NK-92 (cell line): ENCODE data around the gene CPNE8.

Experiments
- DNase-seq: peaks from one replicate; lab custom pipeline; 2025; ENCODE audit not compliant: unreplicated experiment; lab: John Stamatoyannopoulos, UW

The CPNE8 gene

GRCh38 chr12:38898001-38898684, 7.2 kb downstream of the CPNE8 start:
- no peak for DNase-seq

DNA sequence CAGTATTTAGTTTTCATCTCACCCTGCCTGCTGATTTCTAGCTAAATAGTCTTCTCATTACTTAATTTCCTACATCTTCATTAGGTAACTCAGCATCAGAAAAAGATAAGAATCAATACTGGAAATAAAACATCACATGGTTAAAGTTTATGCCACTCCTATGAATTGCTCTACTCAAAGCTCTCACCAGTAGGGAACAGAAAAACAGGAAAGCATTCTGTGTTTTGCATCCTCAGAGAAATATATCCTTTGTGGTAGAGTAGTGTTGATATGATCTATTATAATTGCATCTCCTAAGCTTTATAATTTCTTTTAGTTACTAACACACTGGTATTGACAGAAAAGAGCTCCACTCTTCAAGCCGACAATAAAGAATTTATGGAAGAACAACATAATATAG, 9.9 kb downstream of the CPNE8 start:
- no peak for DNase-seq

DNA sequence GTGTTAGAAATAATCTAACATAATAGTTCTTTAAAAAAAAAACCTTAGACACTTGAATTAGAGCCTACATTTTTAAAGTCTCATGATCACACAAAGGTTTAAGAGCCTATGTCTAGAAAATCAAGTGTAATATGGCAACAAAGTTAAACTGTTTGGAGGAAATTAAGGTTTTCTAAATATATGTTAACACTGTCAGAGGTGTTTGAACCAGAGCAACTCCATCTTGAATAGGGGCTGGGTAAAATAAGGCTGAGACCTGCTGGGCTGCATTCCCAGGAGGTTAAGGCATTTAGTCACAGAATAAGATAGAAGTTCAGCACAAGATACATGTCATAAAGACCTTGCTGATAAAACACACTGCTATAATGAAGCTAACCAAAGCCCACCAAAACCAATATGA, 12.4 kb downstream of the CPNE8 start:
- no peak for DNase-seq

- DNase-seq: no peak
Observed at GRCh38 chr12:38892087-38892786, 13.2 kb downstream of the CPNE8 start.

DNA sequence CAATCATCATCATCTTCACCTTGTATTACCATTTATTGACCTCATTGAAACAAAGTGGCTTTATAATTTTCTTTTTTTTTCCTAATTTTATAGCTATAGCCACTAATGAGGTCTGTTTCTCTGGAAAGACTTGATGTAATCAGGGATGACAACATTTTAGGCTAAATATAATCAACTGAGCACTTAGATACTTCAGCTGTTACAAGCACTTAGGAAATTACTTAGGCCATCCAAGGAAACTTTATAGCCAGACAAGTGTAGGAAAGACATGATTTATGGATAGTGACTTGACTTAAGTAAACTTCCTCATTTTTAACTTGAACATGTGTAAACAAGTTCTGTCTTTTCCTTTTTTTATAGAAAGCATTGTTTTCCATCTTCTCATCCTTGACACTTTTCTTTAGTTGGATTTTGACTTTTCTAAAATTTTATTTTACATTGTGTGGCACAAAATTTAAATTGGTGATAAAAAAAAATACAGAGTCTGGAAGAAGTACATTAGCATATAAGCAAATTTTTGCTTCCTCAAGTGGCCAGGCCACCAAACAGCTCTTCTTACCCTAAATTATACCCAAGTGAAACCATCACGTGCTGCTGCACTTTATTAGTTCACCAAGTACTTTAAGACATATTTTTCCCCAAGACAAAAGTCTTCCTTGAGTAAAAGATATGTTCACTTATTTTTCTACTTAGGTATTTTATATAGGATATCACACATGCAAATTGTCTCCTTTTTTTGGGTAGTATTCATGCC, 15.1 kb downstream of the CPNE8 start:
- DNase-seq: no peak

- no peak for DNase-seq
Observed at GRCh38 chr12:38889297-38889815, 16.0 kb downstream of the CPNE8 start.

- DNase-seq: no peak
Observed at GRCh38 chr12:38887770-38888169, 17.6 kb downstream of the CPNE8 start.

- DNase-seq: no peak
Observed at GRCh38 chr12:38886931-38887330, 18.5 kb downstream of the CPNE8 start.

- DNase-seq: no peak
Observed at GRCh38 chr12:38886064-38886463, 19.3 kb downstream of the CPNE8 start.

DNA sequence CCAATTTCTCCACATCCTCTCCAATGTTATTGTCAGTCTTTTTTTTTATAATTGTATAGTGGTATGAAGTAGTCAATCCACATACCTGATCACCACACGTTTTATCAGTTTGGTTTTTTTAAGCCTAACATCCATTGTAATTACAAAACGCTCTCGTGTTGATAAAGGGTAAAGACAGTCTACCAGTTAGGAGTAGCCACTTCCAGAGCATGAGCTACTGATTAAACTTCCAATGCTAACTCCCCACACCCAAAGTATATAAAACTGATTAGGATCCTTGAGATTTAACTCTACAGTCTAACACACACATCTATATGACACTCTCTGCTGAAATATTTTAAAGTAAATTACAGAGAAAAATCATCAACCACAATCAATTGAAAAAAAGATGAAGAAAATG, 20.7 kb downstream of the CPNE8 start:
- no peak for DNase-seq

- no peak for DNase-seq
Observed at GRCh38 chr12:38883629-38884134, 21.7 kb downstream of the CPNE8 start.

DNA sequence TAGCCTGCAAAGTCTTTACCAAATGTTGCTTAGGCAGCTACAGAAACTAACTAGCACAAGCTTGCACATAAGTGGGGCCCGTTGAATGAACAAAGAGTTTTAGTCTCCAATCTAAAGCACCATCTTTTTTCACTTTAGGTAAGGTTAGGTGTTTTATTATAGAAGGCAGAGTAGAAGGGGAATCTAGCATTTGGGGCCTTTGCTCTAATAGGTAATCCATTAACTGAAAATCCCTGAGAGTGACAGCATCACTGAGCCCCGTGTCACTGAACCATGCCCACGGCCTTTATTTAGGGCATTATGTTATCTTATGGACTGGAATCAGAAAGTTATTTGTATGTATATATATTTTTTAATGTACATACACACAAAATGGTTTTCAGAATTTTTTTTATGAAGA, 25.1 kb downstream of the CPNE8 start:
- no peak for DNase-seq

- no peak for DNase-seq
Observed at GRCh38 chr12:38878986-38879385, 26.4 kb downstream of the CPNE8 start.

GRCh38 chr12:38878333-38878705, 27.1 kb downstream of the CPNE8 start:
- DNase-seq: no peak

- no peak for DNase-seq
Observed at GRCh38 chr12:38875586-38876228, 29.7 kb downstream of the CPNE8 start.

DNA sequence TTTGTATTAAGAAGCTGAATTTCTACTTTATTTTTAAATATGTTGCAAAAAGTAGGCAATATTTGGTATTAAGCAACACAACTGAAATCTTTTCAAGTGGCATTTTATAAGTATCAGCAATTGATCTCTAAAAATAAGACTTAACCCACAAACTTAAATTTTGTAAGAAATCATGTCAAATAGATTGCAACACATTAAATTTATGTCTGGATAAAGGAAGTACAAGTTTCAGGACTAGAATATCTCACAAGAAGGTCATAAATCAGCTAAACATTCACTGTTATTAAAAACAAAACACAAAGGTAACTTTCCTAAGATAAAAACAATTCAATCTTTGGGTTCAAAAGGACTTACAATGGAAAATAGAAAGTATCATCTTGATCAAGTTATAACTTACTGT, 32.8 kb downstream of the CPNE8 start:
- DNase-seq: no peak

DNA sequence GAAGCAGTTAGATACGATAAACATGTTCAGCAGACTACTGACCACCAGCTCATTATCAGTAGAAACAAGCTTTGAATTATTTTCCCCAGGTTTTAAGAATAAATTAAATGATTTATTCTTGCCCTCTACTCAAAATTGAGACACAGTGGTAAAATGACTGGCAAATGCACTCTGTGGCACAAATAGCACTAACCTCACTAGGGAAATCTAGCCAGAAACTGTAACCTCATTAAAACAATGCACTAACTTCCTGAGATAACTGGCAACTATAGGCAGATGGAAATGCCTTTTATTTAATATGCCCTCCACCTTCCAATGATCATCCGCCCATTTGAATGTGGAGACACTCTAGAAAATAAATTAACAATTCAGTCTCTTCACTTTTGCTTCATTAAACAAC, 33.2 kb downstream of the CPNE8 start:
- no peak for DNase-seq

DNA sequence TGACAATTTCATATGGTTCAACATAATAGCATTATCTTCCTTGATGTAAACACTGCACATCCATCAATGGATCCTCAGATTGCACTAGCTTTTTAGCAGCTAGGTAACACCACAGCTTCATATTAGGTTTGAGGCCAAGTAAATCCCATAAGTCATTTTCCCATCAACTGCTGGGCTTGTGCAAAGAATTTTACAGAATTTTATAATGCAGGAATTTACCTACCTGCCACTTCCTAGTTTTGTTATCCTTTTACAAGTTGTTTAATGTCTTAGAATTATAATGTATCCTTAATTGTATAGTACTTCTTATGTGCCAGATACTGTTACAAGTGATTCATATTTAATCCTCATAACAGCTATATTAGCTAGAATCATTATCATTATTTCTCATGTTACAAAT, 36.4 kb downstream of the CPNE8 start:
- no peak for DNase-seq

DNA sequence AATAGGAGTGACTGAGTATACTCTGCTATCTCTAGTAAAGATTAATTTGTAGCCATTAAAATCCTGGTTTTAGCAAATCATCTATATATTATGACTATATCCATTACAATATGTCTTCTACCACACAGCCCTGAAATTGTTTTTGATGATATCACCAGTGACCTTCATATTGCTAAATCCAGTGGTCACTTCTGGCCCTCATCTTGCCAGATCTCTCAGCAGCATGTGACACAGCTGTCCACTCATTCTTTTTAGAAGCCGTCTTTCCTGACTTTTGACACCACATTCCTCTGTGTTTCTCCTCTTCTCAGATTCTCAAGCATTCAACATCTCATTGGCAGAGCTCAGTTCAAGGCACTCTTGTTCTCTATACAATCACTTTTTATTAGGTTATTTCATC, 54.9 kb downstream of the CPNE8 start:
- no peak for DNase-seq

GRCh38 chr12:38847247-38847646, 58.1 kb downstream of the CPNE8 start:
- no peak for DNase-seq

DNA sequence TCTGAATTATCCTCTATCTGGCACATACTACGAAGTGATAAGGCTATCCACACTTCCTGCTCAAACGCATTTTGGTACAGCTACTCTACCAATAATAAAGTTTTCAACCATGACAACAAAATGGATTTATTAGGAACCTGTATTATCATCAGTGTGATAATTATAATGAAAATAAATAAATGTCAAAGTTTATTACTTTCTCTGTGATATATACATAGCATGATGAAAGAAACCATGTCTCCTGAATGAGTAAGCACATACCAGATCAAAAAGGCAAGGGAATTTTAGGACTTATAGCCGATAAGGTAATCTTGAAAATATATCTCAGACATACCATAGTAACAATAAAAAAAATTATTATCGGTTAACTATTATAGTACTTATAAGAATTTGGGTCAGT, 61.1 kb downstream of the CPNE8 start:
- no peak for DNase-seq
